Activated naive CD8-positive, alpha-beta T cell treated with anti-CD3 and anti-CD28 coated beads, Interleukin-2, amount 50 U/mL, for 16 hours (primary cell): ENCODE results near the gene ADAMTS6.
"Not testable (repeated sequence)": the region's sequence is repeated elsewhere in the genome, so short reads cannot be mapped to it uniquely, and the experiment has no call there.

Source experiments
- DNase-seq: peaks from one replicate; pipeline ENCODE4 v3.0.0-alpha.2; 2020; ENCODE audit warnings: low read depth, low spot score

The ADAMTS6 gene

GRCh38 chr5:65481635-65482295 is at the start of gene ADAMTS6:
Gene ADAMTS6, minus strand, starts transcription at chr5:65481920. Its CDS starts 8,247 bp downstream, at chr5:65473673.
- DNase-seq: peak; percentile 55

- no peak for DNase-seq
These were observed 49.2 kb upstream of the ADAMTS6 start for GRCh38 chr5:65530904-65531303.

GRCh38 chr5:65525726-65526125 is 44.0 kb upstream of the ADAMTS6 start:
- DNase-seq: no peak

GRCh38 chr5:65512170-65512937 is 30.6 kb upstream of the ADAMTS6 start:
- DNase-seq: no peak

- no peak for DNase-seq
These were observed 27.3 kb upstream of the ADAMTS6 start for GRCh38 chr5:65508978-65509377.

GRCh38 chr5:65506961-65507360 is 25.2 kb upstream of the ADAMTS6 start:
- no peak for DNase-seq

GRCh38 chr5:65489119-65489518 is 7.4 kb upstream of the ADAMTS6 start:
- no peak for DNase-seq

- not testable (repeated sequence) for DNase-seq
These were observed 6.4 kb upstream of the ADAMTS6 start for GRCh38 chr5:65488038-65488687.

GRCh38 chr5:65486803-65487202 is 5.1 kb upstream of the ADAMTS6 start:
- not testable (repeated sequence) for DNase-seq

- no peak for DNase-seq
These were observed 3.7 kb upstream of the ADAMTS6 start for GRCh38 chr5:65485405-65485804.

GRCh38 chr5:65483546-65484346 is 2.0 kb upstream of the ADAMTS6 start:
- DNase-seq: no peak

- DNase-seq: no peak
These were observed 1.2 kb upstream of the ADAMTS6 start for GRCh38 chr5:65482736-65483545.

- no peak for DNase-seq
These were observed 596 bp upstream of the ADAMTS6 start for GRCh38 chr5:65482296-65482735.

GRCh38 chr5:65481171-65481581 is 544 bp downstream of the ADAMTS6 start:
- no peak for DNase-seq

- DNase-seq: no peak
These were observed 1.3 kb downstream of the ADAMTS6 start for GRCh38 chr5:65480306-65480865.

GRCh38 chr5:65479527-65479926 is 2.2 kb downstream of the ADAMTS6 start:
- no peak for DNase-seq

GRCh38 chr5:65478336-65478735 is 3.4 kb downstream of the ADAMTS6 start:
- DNase-seq: no peak

GRCh38 chr5:65475895-65476294 is 5.8 kb downstream of the ADAMTS6 start:
- DNase-seq: no peak

- DNase-seq: no peak
These were observed 6.4 kb downstream of the ADAMTS6 start for GRCh38 chr5:65475336-65475735.

GRCh38 chr5:65474130-65474711 is 7.5 kb downstream of the ADAMTS6 start:
- DNase-seq: no peak
